ENCODE data around the gene PCDH12. TPM values are rescaled to one million over a fixed set of nuclear protein-coding genes. Genes with fewer than 3 reads are reported as not detected.

The PCDH12 gene
- total and polyA plus RNA-seq, 7 experiments from 2014 or later, result 0.11 to 1.5 (median 0.54) TPM; not detected in 3

DNA sequence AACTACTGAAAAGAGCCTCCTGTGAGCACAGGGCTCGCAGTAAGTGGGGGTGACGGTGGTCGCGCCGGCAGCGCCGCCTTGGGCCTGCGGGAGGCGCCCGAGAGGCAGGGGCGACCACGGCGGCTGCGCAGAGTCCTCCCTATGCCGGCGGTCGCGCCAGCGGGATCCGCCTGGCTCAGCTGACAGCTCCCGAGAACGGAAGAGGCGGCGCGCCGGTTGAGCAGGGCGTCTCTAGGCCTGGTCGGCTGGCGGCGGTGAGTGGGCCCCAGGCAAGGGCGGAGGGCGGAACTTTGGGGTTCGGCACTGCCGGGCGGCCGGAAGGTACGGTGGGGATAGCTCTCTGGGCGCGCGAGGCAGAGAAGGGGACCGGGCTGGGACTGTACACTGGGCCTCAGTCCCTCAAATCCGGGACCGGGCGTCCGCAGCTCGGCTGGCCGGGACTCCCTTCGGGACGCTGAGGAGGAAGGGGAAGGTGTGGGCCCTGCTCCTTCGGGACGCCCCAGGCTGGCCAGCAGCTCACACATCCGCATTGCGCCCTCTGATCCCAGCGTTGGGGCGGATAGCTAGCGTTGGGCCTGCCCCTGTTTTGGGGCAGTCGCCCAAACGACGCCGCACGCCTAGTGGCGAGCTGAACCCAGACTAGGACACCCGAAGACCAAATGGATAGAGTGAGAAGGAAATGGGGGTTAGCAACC is 11.1 kb upstream of the PCDH12 start, which contains the start of gene RNF14:
TSS of gene RNF14 (plus strand) at position 192 of the 695 bp plus-strand sequence. CDS start 4,484 bp downstream, outside the sequence.
- DNase-seq, result peak; percentile 90 to 96 (median 92)
- peak within 1 kb of the TSS; percentile 94 for H3K27ac ChIP-seq (ENCODE audit: low read depth, low read length)
- H3K4me1 ChIP-seq (ENCODE audit: control insufficient read depth in 2 of 2, insufficient read depth in 2 of 2, low read length in 2 of 2), result peaks cover 13 to 18% of the 10 kb centered on the region in 2 donors
- H3K27me3 ChIP-seq (ENCODE audit: control insufficient read depth in 2 of 2, insufficient read depth in 2 of 2, low read length in 2 of 2), result no peaks in the 10 kb centered on the region
- no peaks in the 10 kb centered on the region for H3K9me3 ChIP-seq (ENCODE audit: control insufficient read depth in 2 of 3, low read length in 3 of 3)
- intact Hi-C loops (cut with micrococcal nuclease), result loop anchor here (1.0 to 10.0 kb wide), 15 partner anchors 9 to 803 kb away; partner anchors contain the start of genes DELE1 (in 2 of the 2), NDFIP1 (in 2 of the 2), ARHGAP26 (in 1 of the 2) and TAF7 (in 1 of the 2)
- Mint-ChIP-seq H3K36me3 (peaks cover 3 to 15% (median 7%) of the 10 kb centered on the region in 5 donors), H3K27ac (peak within 1 kb of the TSS; percentile 92 to 98 (median 97)), H3K9me3 (no peaks in the 10 kb centered on the region), H3K4me3 (peak within 1 kb of the TSS; percentile 88 to 97 (median 94)), H3K4me1 (peaks cover 12 to 47% (median 40%) of the 10 kb centered on the region in 7 donors), H3K27me3 (peaks cover 0 to 2% (median 0%) of the 10 kb centered on the region in 5 donors)
- H3K4me3 ChIP-seq (ENCODE audit: low read length), result peak within 1 kb of the TSS; percentile 69
- ATAC-seq, result peak; percentile 97
- H3K36me3 ChIP-seq (ENCODE audit: control insufficient read depth in 2 of 3, insufficient read depth in 3 of 3, low read length in 3 of 3), result peaks cover 0 to 3% (median 0%) of the 10 kb centered on the region in 3 experiments
- ChIA-PET POLR2A (interaction anchor here (0.5 to 3.3 kb wide), 30 partner anchors 8 to 422 kb away, joined by 3 to 55 read pairs (median 4); partner anchors contain the start of genes DELE1, FCHSD1, GNPDA1 and NDFIP1), CTCF (interaction anchor here (0.5 to 2.3 kb wide), 28 partner anchors 9 to 811 kb away, joined by 3 to 40 read pairs (median 3); partner anchors contain the start of genes FCHSD1, GNPDA1, PCDH1 and PCDH12)

DNA sequence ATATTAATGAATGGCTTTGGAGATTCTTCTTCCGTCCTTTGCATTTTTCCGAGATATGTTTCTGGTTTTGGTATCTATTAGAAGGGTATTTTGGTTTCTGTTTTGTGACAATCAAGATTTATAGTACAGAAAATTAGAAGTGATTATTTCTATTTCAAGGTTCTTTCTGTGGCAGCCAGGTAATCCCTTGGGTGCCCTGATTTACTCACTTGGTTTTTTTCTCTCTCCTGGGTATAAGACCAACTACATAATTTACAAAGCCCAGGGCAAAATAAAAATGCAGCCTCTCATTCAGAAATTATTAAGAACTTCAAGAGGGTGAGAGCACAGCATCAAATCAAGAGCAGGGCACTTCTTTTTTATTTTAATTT is 8.9 kb upstream of the PCDH12 start:
- H3K27me3 Mint-ChIP-seq, result peaks cover 0 to 2% (median 0%) of the 10 kb centered on the region in 5 donors
- no peaks in the 10 kb centered on the region for H3K27me3 ChIP-seq (ENCODE audit: control insufficient read depth in 2 of 2, insufficient read depth in 2 of 2, low read length in 2 of 2)
- ATAC-seq (no peak), DNase-seq (no peak)
- ChIA-PET POLR2A (no interaction called here), CTCF (no interaction called here)
- no peaks in the 10 kb centered on the region for H3K9me3 ChIP-seq (ENCODE audit: control insufficient read depth in 2 of 3, low read length in 3 of 3)
- H3K36me3 ChIP-seq (ENCODE audit: control insufficient read depth in 2 of 3, insufficient read depth in 3 of 3, low read length in 3 of 3), result peaks cover 0 to 3% (median 0%) of the 10 kb centered on the region in 3 experiments
- no peak overlapping the region for H3K4me3 Mint-ChIP-seq
- no peak overlapping the region for H3K4me3 ChIP-seq (ENCODE audit: low read length)
- H3K27ac ChIP-seq (ENCODE audit: low read depth, low read length), result no peak overlapping the region
- intact Hi-C loops (cut with micrococcal nuclease), result loop anchor here (5.0 to 10.0 kb wide), 2 partner anchors 258 to 805 kb away; partner anchors contain the start of gene ARHGAP26 (in 1 of the 2)
- peaks cover 0 to 6% (median 0%) of the 10 kb centered on the region in 5 donors for H3K36me3 Mint-ChIP-seq
- H3K4me1 Mint-ChIP-seq, result peaks cover 8 to 44% (median 33%) of the 10 kb centered on the region in 7 donors
- H3K4me1 ChIP-seq (ENCODE audit: control insufficient read depth in 2 of 2, insufficient read depth in 2 of 2, low read length in 2 of 2), result peaks cover 14 to 18% of the 10 kb centered on the region in 2 donors
- H3K9me3 Mint-ChIP-seq, result no peaks in the 10 kb centered on the region
- H3K27ac Mint-ChIP-seq, result peak overlapping the region in 2 of 9 donors; percentile 50 to 94

- peaks cover 9 to 43% (median 31%) of the 10 kb centered on the region in 7 donors for H3K4me1 Mint-ChIP-seq
- DNase-seq, result no peak
- POLR2A ChIA-PET, result no interaction called here
- CTCF ChIA-PET, result interaction anchor here (0.8 kb wide), 1 partner anchor 51 kb away, joined by 4 read pairs; no protein-coding TSS in a partner anchor
- Histone ChIP-seq H3K9me3 (ENCODE audit: control insufficient read depth in 2 of 3, low read length in 3 of 3) (no peaks in the 10 kb centered on the region), H3K36me3 (ENCODE audit: control insufficient read depth in 2 of 3, insufficient read depth in 3 of 3, low read length in 3 of 3) (peaks cover 0 to 3% (median 0%) of the 10 kb centered on the region in 3 experiments), H3K4me3 (ENCODE audit: low read length) (no peak overlapping the region), H3K27me3 (ENCODE audit: control insufficient read depth in 2 of 2, insufficient read depth in 2 of 2, low read length in 2 of 2) (no peaks in the 10 kb centered on the region), H3K4me1 (ENCODE audit: control insufficient read depth in 2 of 2, insufficient read depth in 2 of 2, low read length in 2 of 2) (peaks cover 20 to 23% of the 10 kb centered on the region in 2 donors), H3K27ac (ENCODE audit: low read depth, low read length) (no peak overlapping the region)
- H3K36me3 Mint-ChIP-seq, result peaks cover 0 to 4% (median 0%) of the 10 kb centered on the region in 5 donors
- no peaks in the 10 kb centered on the region for H3K9me3 Mint-ChIP-seq
- H3K27me3 Mint-ChIP-seq, result peaks cover 0 to 2% (median 0%) of the 10 kb centered on the region in 5 donors
- no peak overlapping the region for H3K4me3 Mint-ChIP-seq
- intact Hi-C loops (cut with micrococcal nuclease), result loop anchor here (5.0 to 10.0 kb wide), 2 partner anchors 258 to 806 kb away; partner anchors contain the start of gene ARHGAP26 (in 1 of the 2)
- peak overlapping the region in 1 of 9 donors; percentile 50 for H3K27ac Mint-ChIP-seq
- no peak for ATAC-seq
Observed at GRCh38 chr5:141966275-141966962, 8.4 kb upstream of the PCDH12 start.

DNA sequence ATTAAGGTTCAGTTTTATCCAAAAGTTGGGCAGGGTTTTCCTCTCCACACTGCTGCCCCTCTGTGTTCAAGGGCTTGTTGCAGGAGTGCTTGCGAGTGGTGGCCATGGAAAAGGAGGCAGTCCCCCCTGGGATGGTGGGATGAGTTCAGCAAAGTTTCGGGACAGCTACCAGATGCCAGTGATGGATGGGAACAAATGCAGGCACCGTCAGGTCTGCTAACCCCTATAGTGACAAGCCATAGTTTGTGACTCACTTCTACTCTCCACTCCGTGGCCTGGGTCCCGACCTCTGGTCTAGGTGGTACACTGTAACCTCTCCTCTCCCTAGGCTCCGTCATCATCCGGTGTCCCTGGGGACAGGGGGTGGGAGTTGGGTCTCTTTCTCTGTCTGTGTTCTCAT is 7.1 kb upstream of the PCDH12 start:
- peaks cover 0 to 3% (median 0%) of the 10 kb centered on the region in 3 experiments for H3K36me3 ChIP-seq (ENCODE audit: control insufficient read depth in 2 of 3, insufficient read depth in 3 of 3, low read length in 3 of 3)
- DNase-seq (no peak), ATAC-seq (no peak)
- H3K4me3 ChIP-seq (ENCODE audit: low read length), result no peak overlapping the region
- no peaks in the 10 kb centered on the region for H3K27me3 ChIP-seq (ENCODE audit: control insufficient read depth in 2 of 2, insufficient read depth in 2 of 2, low read length in 2 of 2)
- ChIA-PET POLR2A (no interaction called here), CTCF (interaction anchor here (0.6 to 1.2 kb wide), 2 partner anchors 314 to 340 kb away, joined by 3 read pairs; partner anchors contain the start of gene FCHSD1)
- peaks cover 0 to 3% (median 0%) of the 10 kb centered on the region in 5 donors for H3K36me3 Mint-ChIP-seq
- H3K27me3 Mint-ChIP-seq, result peaks cover 0 to 2% (median 0%) of the 10 kb centered on the region in 5 donors
- intact Hi-C loops (cut with micrococcal nuclease), result loop anchor here (5.0 to 10.0 kb wide), 2 partner anchors 260 to 807 kb away; partner anchors contain the start of gene ARHGAP26 (in 1 of the 2)
- H3K9me3 ChIP-seq (ENCODE audit: control insufficient read depth in 2 of 3, low read length in 3 of 3), result no peaks in the 10 kb centered on the region
- peaks cover 15 to 46% (median 35%) of the 10 kb centered on the region in 7 donors for H3K4me1 Mint-ChIP-seq
- H3K4me1 ChIP-seq (ENCODE audit: control insufficient read depth in 2 of 2, insufficient read depth in 2 of 2, low read length in 2 of 2), result peaks cover 23 to 30% of the 10 kb centered on the region in 2 donors
- no peak overlapping the region for H3K4me3 Mint-ChIP-seq
- H3K27ac Mint-ChIP-seq, result no peak overlapping the region
- H3K9me3 Mint-ChIP-seq, result no peaks in the 10 kb centered on the region
- no peak overlapping the region for H3K27ac ChIP-seq (ENCODE audit: low read depth, low read length)

- no peak overlapping the region for H3K27ac ChIP-seq (ENCODE audit: low read depth, low read length)
- peaks cover 0 to 3% (median 0%) of the 10 kb centered on the region in 5 donors for H3K36me3 Mint-ChIP-seq
- peaks cover 0 to 2% (median 0%) of the 10 kb centered on the region in 5 donors for H3K27me3 Mint-ChIP-seq
- no peaks in the 10 kb centered on the region for H3K27me3 ChIP-seq (ENCODE audit: control insufficient read depth in 2 of 2, insufficient read depth in 2 of 2, low read length in 2 of 2)
- ATAC-seq, result no peak
- peaks cover 21 to 35% of the 10 kb centered on the region in 2 donors for H3K4me1 ChIP-seq (ENCODE audit: control insufficient read depth in 2 of 2, insufficient read depth in 2 of 2, low read length in 2 of 2)
- H3K4me1 Mint-ChIP-seq, result peaks cover 22 to 47% (median 37%) of the 10 kb centered on the region in 7 donors
- no peak overlapping the region for H3K4me3 Mint-ChIP-seq
- no peak for DNase-seq
- intact Hi-C loops (cut with micrococcal nuclease), result loop anchor here in 1 of 2 donors (10.0 kb wide), 1 partner anchor 261 kb away; no protein-coding TSS in a partner anchor
- POLR2A ChIA-PET, result interaction anchor here (0.8 to 1.2 kb wide), 4 partner anchors 12 to 280 kb away, joined by 3 to 6 read pairs (median 4); no protein-coding TSS in a partner anchor
- no peaks in the 10 kb centered on the region for H3K9me3 ChIP-seq (ENCODE audit: control insufficient read depth in 2 of 3, low read length in 3 of 3)
- CTCF ChIA-PET, result interaction anchor here (0.6 to 1.4 kb wide), 5 partner anchors 74 to 312 kb away, joined by 3 read pairs; partner anchors contain the start of gene FCHSD1
- no peak overlapping the region for H3K27ac Mint-ChIP-seq
- no peak overlapping the region for H3K4me3 ChIP-seq (ENCODE audit: low read length)
- H3K36me3 ChIP-seq (ENCODE audit: control insufficient read depth in 2 of 3, insufficient read depth in 3 of 3, low read length in 3 of 3), result no peaks in the 10 kb centered on the region
- no peaks in the 10 kb centered on the region for H3K9me3 Mint-ChIP-seq
Observed at GRCh38 chr5:141963701-141964100, 5.7 kb upstream of the PCDH12 start.
